Activated CD8-positive, alpha-beta memory T cell treated with anti-CD3 and anti-CD28 coated beads for 24 hours (primary cell): Measurements from ENCODE around the gene PERP.
"Not testable (repeated sequence)": the region's sequence is repeated elsewhere in the genome, so short reads cannot be mapped to it uniquely, and the experiment has no call there.

Experiments used
- DNase-seq: peaks from one replicate; pipeline ENCODE4 v3.0.0-alpha.2; 2020

PERP gene

GRCh38 chr6:138104618-138105213, 2.5 kb downstream of the PERP start:
- DNase-seq = no peak

GRCh38 chr6:138103871-138104270, 3.3 kb downstream of the PERP start:
- no peak for DNase-seq

DNA sequence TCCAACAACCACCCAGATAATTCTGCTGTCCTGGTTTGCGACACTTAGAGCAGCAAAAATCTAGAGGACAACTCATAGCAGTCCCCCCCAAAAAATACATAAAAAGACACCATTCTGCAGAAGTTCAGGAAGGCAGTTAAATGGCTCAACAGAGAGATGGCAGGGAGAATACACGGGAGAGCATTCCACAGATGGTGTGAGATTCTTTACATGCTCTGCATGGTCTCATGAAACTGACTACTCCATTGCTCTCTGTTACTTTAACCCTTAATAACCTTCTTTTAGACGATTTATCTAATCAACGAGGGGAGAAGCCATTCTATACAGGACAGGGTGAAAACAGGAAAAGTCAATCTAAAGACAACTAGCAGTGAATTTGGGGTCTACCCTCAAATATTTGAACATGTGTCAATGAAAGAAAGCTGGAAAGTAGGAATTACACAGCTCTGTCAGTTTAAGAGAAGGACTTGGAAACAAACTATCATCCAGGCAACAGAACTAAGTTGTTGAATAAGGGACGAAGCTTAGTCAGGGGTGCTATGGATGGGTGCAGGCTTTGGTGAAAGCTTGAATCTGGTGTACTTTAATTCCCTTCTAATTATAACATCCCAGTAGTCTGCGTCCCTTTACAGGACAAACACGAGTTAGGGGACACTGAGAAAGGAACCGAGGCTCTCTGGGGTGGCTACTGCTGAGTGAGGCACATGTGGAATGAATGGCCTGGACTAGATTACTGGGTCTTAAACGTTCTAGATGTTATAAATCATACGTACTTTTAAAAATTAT, 5.1 kb downstream of the PERP start:
- DNase-seq = no peak

GRCh38 chr6:138099832-138100231, 7.4 kb downstream of the PERP start:
- no peak for DNase-seq

DNA sequence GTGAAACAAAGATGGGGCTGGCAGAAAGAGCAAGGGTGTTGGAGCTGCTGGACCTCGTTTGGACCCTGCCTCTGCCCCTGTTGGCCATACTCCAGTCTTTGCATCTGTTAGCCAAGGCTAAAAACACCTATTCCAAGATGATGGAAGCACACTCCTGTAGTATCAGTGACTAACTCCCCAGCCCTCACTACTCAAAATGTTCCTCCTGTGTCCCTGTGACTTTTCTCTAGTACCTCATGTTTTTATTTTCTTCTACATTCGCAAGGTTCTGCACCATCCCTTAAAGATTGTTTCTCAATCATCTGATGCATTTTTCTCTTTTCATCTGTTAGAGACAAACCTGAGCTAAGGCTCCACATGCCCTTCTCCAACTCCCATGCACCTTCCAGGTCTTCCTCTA, 8.9 kb downstream of the PERP start:
- no peak for DNase-seq

GRCh38 chr6:138094260-138094659, 13.0 kb downstream of the PERP start:
- DNase-seq = no peak

DNA sequence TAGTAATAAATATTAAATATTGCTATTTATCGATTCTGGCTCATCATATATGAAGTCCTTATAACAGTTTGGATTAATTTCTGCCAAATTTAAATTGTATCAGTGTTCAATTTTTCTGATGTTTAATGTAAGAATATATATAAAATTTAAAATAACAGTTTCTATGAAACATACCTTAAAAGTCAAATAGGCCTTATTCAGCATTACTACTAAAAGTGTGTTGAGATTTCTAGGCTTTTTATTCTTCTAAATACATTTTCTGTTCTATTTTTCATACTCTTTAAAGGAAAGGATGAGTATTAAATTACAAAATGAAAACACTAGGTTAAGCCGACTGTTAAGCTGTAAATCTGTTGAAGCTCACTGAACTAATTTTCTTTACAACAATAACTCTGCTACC, 13.6 kb downstream of the PERP start:
- DNase-seq = no peak

DNA sequence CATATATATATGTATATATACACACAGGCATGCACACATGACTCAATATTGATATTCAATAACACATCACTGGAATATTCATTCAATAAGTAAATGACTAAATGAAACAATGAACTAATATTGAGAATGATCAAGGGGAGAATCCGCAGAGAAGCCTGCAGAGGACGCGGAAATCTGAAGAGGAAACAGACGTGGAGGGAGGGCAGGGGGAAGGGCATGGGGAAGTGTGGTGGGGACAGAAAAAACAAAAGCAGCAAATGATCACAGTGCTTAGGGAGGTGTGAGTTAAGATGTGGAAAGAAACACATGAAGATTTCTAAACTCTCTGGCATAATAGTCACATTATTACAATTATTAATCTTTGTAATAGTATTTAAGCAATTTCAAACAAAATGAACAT, 14.5 kb downstream of the PERP start:
- DNase-seq = no peak

- DNase-seq = no peak
Observed at GRCh38 chr6:138089325-138089724, 17.9 kb downstream of the PERP start.

- no peak for DNase-seq
Observed at GRCh38 chr6:138088326-138088762, 18.9 kb downstream of the PERP start.

DNA sequence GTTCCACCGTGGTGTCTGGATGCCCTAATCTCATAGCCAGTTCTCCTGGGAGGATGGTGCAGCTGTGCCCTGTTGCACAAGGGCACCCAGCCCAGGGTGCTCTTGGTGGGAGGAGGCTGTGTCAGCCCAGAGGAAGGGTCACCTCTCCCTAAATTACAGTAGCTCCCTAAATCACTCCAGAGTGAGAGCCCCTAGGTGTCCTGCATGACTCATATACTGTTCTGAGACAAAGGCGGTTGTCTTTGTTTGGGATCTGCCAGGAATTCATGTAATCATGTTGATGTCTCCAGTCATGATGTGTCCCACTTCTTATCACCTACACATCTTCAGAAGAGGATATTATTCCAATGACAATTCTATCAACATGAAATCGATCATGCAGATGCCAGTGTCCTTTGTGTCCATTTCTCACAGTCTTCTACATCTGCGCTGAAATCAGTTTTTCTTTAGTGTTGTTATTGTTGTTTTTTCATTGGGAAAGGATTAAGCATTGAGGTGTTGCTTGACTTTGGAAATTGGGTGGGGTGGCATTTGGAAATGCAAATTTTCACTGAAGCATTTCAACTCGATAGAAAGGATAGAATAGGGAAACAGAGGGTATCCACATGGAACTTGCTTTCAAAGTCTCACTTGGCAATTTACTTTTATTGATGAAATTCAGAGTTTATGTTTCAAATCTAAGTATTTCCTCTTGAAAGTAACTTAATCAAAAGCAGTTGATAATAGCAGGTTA, 19.5 kb downstream of the PERP start:
- DNase-seq = no peak

- no peak for DNase-seq
Observed at GRCh38 chr6:138086573-138087196, 20.5 kb downstream of the PERP start.

DNA sequence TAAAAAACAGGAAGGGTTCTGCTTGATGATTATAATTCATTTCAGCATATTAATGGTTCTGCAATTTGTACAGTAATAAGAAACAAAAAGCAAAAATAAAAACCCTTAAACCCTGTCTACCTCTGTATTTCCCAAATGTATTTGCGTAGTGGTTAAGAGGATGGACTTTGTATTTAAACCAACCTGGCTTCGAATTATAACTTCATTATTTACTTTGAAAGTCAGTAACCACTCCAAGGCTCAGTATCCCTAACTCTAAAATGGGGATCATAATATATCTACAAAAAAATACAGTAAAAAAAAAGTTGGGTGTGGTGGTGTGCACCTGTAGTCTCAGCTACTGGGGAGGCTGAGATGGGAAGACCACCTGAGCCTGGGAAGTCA, 21.4 kb downstream of the PERP start:
- no peak for DNase-seq

GRCh38 chr6:138084904-138085838, 22.0 kb downstream of the PERP start:
- DNase-seq = no peak

- no peak for DNase-seq
Observed at GRCh38 chr6:138082232-138082631, 25.0 kb downstream of the PERP start.

DNA sequence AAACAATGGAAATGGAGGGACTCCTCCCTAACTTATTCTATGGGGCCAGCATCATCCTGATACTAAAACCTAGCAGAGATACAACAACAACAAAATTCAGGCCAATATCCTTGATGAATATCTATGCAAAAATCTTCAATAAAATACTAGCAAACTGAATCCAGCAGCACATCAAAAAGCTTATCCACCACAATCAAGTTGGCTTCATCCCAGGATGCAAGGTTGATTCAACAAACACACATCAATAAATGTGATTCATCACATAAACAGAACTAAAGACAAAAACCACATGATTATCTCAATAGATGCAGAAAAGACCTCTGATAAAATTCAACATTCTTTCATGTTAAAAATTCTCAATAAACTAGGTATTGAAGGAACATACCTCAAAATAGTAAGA, 27.7 kb downstream of the PERP start:
- not testable (repeated sequence) for DNase-seq

DNA sequence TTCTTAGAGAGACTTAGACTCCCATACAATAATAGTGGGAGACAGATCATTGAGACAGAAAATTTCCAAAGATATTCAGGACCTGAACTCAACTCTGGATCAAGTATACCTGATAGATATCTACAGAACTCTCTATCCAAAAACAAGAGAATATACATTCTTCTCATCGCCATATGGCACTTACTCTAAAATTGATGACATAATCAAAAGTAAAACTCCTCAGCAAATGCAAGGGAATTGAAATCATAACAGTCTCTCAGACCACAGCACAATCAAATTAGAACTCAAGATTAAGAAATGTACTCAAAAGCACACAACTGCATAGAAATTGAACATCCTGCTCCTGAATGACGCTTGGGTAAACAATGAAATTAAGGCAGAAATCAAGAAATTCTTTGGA, 28.7 kb downstream of the PERP start:
- DNase-seq = no peak

DNA sequence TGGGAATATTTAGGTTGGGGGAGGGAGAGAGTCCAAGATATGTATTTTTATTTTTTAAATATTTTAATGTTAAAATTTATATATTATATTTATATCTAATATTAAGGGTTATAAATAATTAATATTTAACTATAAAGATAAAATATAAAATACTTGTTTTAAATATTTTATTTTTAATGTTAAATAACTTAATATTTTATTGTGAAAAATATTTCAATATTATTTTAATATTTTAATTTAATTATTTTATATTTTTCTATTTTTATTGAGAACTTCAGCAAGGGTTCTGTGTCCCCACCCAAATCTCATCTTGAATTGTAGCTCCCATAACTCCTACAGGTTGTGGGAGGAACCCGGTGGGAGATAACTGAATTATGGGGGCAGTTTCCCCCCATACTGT, 34.0 kb downstream of the PERP start:
- no peak for DNase-seq

DNA sequence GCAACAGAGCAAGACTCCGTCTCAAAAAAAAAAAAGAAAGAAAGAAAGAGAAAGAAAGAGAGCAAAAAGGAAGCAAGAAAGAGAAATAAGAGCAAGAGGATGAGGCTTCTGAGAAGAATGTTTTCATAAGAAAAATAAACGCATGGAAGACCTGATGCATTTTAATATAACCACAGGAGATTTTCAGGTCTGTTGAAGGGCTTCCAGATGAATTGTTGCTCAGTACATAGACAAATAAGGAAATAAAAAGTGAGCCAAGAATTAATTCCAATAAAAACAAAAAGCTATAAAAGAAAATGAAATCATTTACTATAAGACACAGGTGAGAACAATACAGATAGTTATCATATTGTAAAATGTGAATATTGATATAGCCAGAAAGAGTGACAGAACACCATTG, 43.5 kb downstream of the PERP start:
- no peak for DNase-seq

DNA sequence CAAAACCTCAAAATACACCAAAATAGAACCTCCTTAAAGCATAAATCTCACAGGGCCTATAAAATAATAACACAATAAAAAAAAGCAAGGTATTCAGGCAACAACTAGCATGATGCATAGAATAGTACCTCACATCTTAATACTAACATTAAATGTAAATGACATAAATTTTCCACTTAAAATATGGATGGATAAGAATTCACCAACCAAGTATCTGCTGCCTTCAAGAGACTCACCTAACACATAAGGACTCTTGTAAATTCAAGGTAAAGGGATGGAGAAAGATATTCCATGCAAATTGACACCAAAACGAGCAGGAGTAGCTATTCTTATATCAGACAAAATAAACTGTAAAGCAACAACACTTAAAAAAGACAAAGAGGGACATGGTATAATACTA, 52.2 kb downstream of the PERP start:
- no peak for DNase-seq

DNA sequence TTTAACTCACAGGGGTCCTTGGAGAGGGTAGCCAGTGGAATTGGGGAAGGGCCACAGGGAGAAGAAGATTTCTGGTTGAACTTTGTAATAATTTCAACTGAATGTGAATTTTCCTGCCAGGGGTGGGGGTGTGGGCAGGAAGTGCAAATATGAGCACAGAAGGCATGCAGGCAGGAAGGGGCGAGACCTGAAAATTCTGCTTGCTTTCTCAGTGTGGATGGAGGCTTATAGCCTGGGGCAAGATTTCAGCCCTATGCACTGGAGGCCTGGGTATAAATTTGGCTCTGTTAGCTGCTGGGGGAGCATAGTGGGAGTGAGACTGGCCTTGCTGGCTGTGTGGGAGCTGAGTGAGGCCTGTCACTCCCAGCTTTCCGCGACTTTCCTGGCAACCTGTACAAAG, 54.4 kb downstream of the PERP start:
- DNase-seq = no peak

GRCh38 chr6:138044972-138045371, 62.2 kb downstream of the PERP start:
- no peak for DNase-seq

GRCh38 chr6:138044458-138044857, 62.8 kb downstream of the PERP start:
- DNase-seq = no peak
